HepG2 (cell line): ENCODE results near the gene KLF6. TPM values are rescaled to one million over a fixed set of nuclear protein-coding genes. Genes with fewer than 3 reads are reported as not detected.

ENCODE experiments used
- CAMTA2 ChIP-seq: sonication (generic); formaldehyde crosslinking; IDR thresholded peaks from 2 replicates; pipeline ENCODE4 v1.4.0; 2020; ENCODE audit warnings: mild to moderate bottlenecking, missing genetic modification reagents, borderline replicate concordance
- FOXA1 ChIP-seq, 2 experiments: fragments of 450-650 bp in 1 of 2; sonication (generic) in 1 of 2; formaldehyde crosslinking in 1 of 2; IDR thresholded peaks; 2 replicates each; pipeline versions ENCODE4 v1.4.0 to v1.6.1; 2016 to 2020; ENCODE audit warnings: missing genetic modification reagents in 1 of 2
- FOXA3 ChIP-seq: IDR thresholded peaks from 2 replicates; pipeline ENCODE4 v1.6.1; 2016; ENCODE audit warnings: missing genetic modification reagents, missing compliant biosample characterization
- GMEB1 ChIP-seq: sonication (generic); formaldehyde crosslinking; IDR thresholded peaks from 2 replicates; pipeline ENCODE4 v1.5.1; 2020; ENCODE audit warnings: missing genetic modification reagents, mild to moderate bottlenecking, borderline replicate concordance
- HNRNPH1 ChIP-seq: fragments of 200-400 bp; formaldehyde crosslinking; optimal IDR thresholded peaks from 2 replicates; pipeline ENCODE3; 2017; ENCODE audit warnings: mild to moderate bottlenecking, low read depth, low read length
- IKZF4 ChIP-seq: sonication (generic); formaldehyde crosslinking; IDR thresholded peaks from 2 replicates; pipeline ENCODE4 v1.5.1; 2020; ENCODE audit warnings: borderline replicate concordance, mild to moderate bottlenecking, low read depth, missing genetic modification reagents; ENCODE audit errors: not compliant biosample characterization
- MYPOP ChIP-seq: sonication (generic); formaldehyde crosslinking; IDR thresholded peaks from 2 replicates; pipeline ENCODE4 v1.8.1; 2023; ENCODE audit warnings: mild to moderate bottlenecking, moderate library complexity, missing genetic modification reagents
- POLR2G ChIP-seq: fragments of 200-400 bp; formaldehyde crosslinking; IDR thresholded peaks from 2 replicates; pipeline ENCODE4 v1.6.1; 2018; ENCODE audit warnings: mild to moderate bottlenecking, low read depth, low read length, moderate library complexity
- SALL1 ChIP-seq: sonication (generic); formaldehyde crosslinking; IDR thresholded peaks from 2 replicates; pipeline ENCODE4 v1.8.0; 2022; ENCODE audit warnings: mild to moderate bottlenecking, missing genetic modification reagents
- SETDB1 ChIP-seq: sonication (generic); formaldehyde crosslinking; IDR thresholded peaks from 2 replicates; pipeline ENCODE4 v1.5.1; 2020; ENCODE audit warnings: missing genetic modification reagents, mild to moderate bottlenecking, borderline replicate concordance
- SKIL ChIP-seq: sonication (generic); formaldehyde crosslinking; IDR thresholded peaks from 2 replicates; pipeline ENCODE4 v1.8.0; 2022; ENCODE audit warnings: missing genetic modification reagents, mild to moderate bottlenecking, moderate library complexity, borderline replicate concordance
- STAT6 ChIP-seq: sonication (generic); formaldehyde crosslinking; IDR thresholded peaks from 2 replicates; pipeline ENCODE4 v1.4.0; 2020; ENCODE audit warnings: missing genetic modification reagents, mild to moderate bottlenecking, borderline replicate concordance
- ZBTB33 ChIP-seq: sonication (generic); formaldehyde crosslinking; IDR thresholded peaks from 2 replicates; pipeline ENCODE4 v1.4.0; 2020; ENCODE audit warnings: missing genetic modification reagents
- ZNF10 ChIP-seq: sonication (generic); formaldehyde crosslinking; IDR thresholded peaks from 2 replicates; pipeline ENCODE4 v1.4.0; 2020; ENCODE audit warnings: mild to moderate bottlenecking, low read depth, missing genetic modification reagents, borderline replicate concordance
- ZNF274 ChIP-seq: sonication (generic); formaldehyde crosslinking; IDR thresholded peaks from 2 replicates; pipeline ENCODE4 v1.5.1; 2020; ENCODE audit warnings: mild to moderate bottlenecking, missing genetic modification reagents
- ZNF331 ChIP-seq: sonication (generic); formaldehyde crosslinking; IDR thresholded peaks from 2 replicates; pipeline ENCODE4 v1.4.0; 2020; ENCODE audit warnings: missing genetic modification reagents
- ZSCAN31 ChIP-seq: sonication (generic); formaldehyde crosslinking; IDR thresholded peaks from 2 replicates; pipeline ENCODE4 v1.5.0; 2020; ENCODE audit warnings: low read depth, mild to moderate bottlenecking, missing genetic modification reagents
- ZZZ3 ChIP-seq: sonication (generic); formaldehyde crosslinking; IDR thresholded peaks from 2 replicates; pipeline ENCODE4 v1.4.0; 2020; ENCODE audit warnings: missing genetic modification reagents, mild to moderate bottlenecking, borderline replicate concordance
- polyA plus RNA-seq, 8 experiments: library from polyadenylated mRNA; depleted of rRNA in 3 of 8; stranded (reverse) in 7 of 8; unstranded in 1 of 8; fragments of >200 nt; fragmentation: Illumina TruSeq in 4 of 8; extraction: Trizol in 4 of 8; gene quantifications; 2 replicates each; pipeline versions ENCODE4 v1.2.1 to v1.2.3, GENCODE V29; 2011 to 2016; ENCODE audit warnings: low read depth in 4 of 8, missing spikeins in 1 of 8, mixed read lengths in 1 of 8; ENCODE audit not compliant: insufficient read depth in 1 of 8
- total RNA-seq, 5 experiments: library from RNA; depleted of rRNA; stranded (reverse); fragments of >200 nt; fragmentation: Illumina TruSeq; extraction: Trizol; gene quantifications; 2 replicates each; pipeline ENCODE4 v1.2.3, GENCODE V29; 2016; ENCODE audit warnings: low read depth in 1 of 5

KLF6 gene
- total and polyA plus RNA-seq, 2 of the 13 experiments (the other 11 are each of a cell fraction or from before 2014, with no cell fraction given) = 27.0 to 71.9 TPM

- TF ChIP-seq MYPOP (CRISPR knock-in tag) (peak; percentile 65), ZNF274 (CRISPR knock-in tag) (no peak), IKZF4 (CRISPR knock-in tag) (no peak), FOXA1 (IDR thresholded peaks at IDR 0.05) (no peak), FOXA1 (CRISPR knock-in tag; IDR thresholded peaks at IDR 0.05) (peak; percentile 74), ZSCAN31 (peak; percentile 41; the same call in 1 of the 2 replicates), ZNF10 (CRISPR knock-in tag) (no peak), STAT6 (peak; percentile 41; the same call in 1 of the 2 replicates), CAMTA2 (no peak), ZBTB33 (CRISPR knock-in tag) (peak; percentile 60), SALL1 (CRISPR knock-in tag) (peak; percentile 97), GMEB1 (CRISPR knock-in tag) (peak; percentile 42; the same call in 1 of the 2 replicates), HNRNPH1 (peak; percentile 67), SETDB1 (CRISPR knock-in tag) (no peak), ZNF331 (peak; percentile 71; the same call in 1 of the 2 replicates), SKIL (CRISPR knock-in tag) (peak; percentile 81), FOXA3 (CRISPR knock-in tag) (peak; percentile 86), ZZZ3 (CRISPR knock-in tag) (0 out of 2 replicates have a peak, but pooled peaks have one; percentile 38), POLR2G (peak; percentile 92)
These were observed 1.4 kb upstream of the KLF6 start (continued) for GRCh38 chr10:3786295-3787015.
